Gastrocnemius medialis (tissue), 4 donors: ENCODE data around the gene FBXL22.

Experiments
- CTCF ChIP-seq, 5 experiments: fragments of 450-650 bp in 3 of 5; fragments of 200-600 bp in 2 of 5; sonication (generic) in 2 of 5; IDR thresholded peaks in 4 of 5; conservative IDR thresholded peaks in 1 of 5; 1 replicate in 4 of 5; 2 replicates in 1 of 5; pipeline ENCODE4 v1.5.1; 2016 to 2019; ENCODE audit warnings: antibody characterized with exemption in 5 of 5, mild to moderate bottlenecking in 3 of 5, moderate library complexity in 3 of 5
- POLR2A ChIP-seq, 2 donors: fragments of 450-650 bp; IDR thresholded peaks; one replicate each; pipeline ENCODE4 v1.6.1; 2017; ENCODE audit warnings: antibody characterized with exemption in 2 of 2, mild to moderate bottlenecking in 2 of 2, moderate library complexity in 2 of 2

- TF ChIP-seq POLR2A (IDR thresholded peaks at IDR 0.05), result no peak
- TF ChIP-seq CTCF (IDR thresholded peaks at IDR 0.05 in 4 of 5, conservative IDR thresholded peaks at IDR 0.05 in 1 of 5), result no peak
Observed at GRCh38 chr15:63623232-63623969, 26.2 kb downstream of the FBXL22 start.
